ENCODE measurements around the gene FYN.
"Not testable (repeated sequence)": the region's sequence is repeated elsewhere in the genome, so short reads cannot be mapped to it uniquely, and the experiment has no call there.

FYN gene

DNA sequence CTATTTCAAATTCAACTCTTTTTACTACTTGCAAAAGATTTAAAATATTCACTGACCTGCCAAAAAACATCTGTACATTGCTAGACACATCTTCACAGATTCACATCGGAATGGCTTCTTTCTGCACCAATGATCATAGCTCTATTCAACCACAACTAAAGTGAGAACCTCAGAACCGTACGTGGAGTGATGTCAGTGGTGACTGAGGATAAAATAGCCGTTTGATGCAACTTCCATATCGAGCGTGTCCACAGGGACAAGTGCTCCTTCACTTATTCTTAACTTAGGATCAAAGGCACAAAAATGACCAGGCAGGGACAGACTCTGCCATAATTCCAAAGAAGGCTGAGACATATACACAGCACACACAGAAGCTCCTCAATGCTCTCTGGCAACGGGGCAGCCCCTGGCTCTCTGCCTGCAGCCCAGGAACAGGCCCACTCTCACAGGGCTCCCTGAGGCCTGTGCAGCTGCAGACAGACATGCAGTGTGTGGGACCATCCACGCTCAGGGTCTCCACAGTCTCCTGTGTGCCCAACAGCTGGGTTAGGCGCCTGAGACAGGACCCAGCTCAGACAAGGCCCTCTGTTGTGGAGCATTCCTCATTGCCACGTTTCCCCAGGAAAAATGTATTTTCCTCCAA is 22.8 kb downstream of the FYN start:
- no peak for DNase-seq (ENCODE audit: low spot score)

- DNase-seq (ENCODE audit: low spot score) = no peak
Measured at GRCh38 chr6:111849298-111849697, 24.0 kb downstream of the FYN start.

GRCh38 chr6:111848262-111848812 is 24.9 kb downstream of the FYN start:
- DNase-seq (ENCODE audit: low spot score) = no peak

GRCh38 chr6:111846492-111847409 is 26.5 kb downstream of the FYN start:
- peak; percentile 63 for DNase-seq (ENCODE audit: low spot score)

GRCh38 chr6:111846066-111846465 is 27.2 kb downstream of the FYN start:
- no peak for DNase-seq (ENCODE audit: low spot score)

DNA sequence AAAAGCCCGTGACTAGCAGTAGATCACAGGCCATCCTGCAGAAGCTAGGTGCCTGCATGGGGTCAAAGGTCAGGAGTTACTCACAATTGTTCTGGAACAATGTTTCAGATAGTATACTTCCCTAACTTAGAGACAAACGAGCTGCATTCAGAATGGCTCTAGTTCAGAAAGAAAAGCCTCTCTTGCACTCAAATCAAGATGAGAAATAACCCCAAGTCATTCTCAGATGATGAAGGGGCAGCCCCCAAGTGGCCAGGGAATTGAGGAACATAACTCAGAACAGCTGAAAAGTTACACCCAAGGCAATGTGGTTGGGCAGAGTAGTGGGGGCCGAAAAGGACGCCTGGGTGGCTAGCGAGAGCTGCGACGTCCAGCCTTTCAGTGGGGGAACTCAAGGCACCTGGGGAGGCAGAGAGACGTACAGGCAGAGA is 27.8 kb downstream of the FYN start:
- DNase-seq (ENCODE audit: low spot score) = no peak

DNA sequence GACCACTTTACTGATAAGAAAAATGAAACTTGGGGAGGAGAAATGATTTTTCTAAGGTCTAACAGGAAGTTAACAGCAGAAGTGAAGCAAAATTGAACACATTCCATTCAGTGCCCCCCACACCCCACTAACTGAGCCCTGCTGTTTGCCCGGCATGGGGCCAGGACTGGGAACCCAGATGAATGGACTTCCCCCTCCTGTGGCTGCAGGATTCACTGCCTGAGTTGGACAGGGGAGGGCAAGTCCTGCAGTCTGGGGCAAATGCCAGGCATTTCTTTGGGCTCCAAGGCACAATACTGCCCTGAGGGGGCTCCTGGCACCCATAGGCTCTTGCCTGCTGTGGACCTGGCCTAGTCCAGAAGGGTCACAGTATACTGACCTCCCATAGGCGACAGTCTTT is 28.3 kb downstream of the FYN start:
- no peak for DNase-seq (ENCODE audit: low spot score)

GRCh38 chr6:111844376-111844775 is 28.9 kb downstream of the FYN start:
- DNase-seq (ENCODE audit: low spot score) = no peak

GRCh38 chr6:111843347-111844147 is 29.7 kb downstream of the FYN start:
- no peak for DNase-seq (ENCODE audit: low spot score)

GRCh38 chr6:111842891-111843290 is 30.4 kb downstream of the FYN start:
- DNase-seq (ENCODE audit: low spot score) = no peak

- DNase-seq (ENCODE audit: low spot score) = no peak
Measured at GRCh38 chr6:111842271-111842822, 30.9 kb downstream of the FYN start.

DNA sequence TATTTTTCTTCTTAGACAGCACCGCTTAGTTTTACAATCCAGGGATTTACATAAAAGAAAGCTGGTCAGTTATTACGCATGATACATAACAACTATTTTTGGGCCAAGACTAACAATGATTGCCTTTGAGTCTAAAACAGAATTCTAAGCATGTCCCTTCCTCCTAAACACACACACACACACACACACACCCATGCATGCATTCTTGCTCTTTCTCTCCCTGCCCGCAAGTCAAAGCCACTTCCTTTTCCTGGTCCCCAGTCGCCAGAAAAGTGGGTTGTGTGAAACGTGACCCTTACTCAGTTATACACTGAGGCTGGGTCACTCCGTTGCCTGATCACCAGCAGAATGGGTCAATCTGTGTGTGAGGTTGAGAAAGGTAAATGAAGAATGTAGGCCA is 31.4 kb downstream of the FYN start:
- no peak for DNase-seq (ENCODE audit: low spot score)

DNA sequence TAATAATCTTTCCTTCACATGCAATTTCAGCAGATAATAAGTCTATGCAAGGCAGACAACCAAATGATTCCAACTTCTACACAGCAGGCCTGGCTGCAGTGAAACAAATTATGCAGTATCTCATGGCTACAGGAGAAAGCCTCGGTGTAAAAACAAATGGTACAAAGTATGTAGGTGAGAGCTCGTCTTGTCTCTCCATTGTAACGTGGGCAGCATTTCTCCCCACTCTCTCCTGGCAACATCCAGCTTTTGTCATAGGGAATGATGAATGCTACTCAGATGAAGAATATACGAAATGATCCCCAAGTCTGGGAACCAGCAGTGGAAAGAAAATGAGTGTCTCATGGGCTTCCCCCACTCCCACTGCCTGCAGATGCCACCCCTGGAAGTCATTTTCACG is 32.4 kb downstream of the FYN start:
- DNase-seq (ENCODE audit: low spot score) = no peak

DNA sequence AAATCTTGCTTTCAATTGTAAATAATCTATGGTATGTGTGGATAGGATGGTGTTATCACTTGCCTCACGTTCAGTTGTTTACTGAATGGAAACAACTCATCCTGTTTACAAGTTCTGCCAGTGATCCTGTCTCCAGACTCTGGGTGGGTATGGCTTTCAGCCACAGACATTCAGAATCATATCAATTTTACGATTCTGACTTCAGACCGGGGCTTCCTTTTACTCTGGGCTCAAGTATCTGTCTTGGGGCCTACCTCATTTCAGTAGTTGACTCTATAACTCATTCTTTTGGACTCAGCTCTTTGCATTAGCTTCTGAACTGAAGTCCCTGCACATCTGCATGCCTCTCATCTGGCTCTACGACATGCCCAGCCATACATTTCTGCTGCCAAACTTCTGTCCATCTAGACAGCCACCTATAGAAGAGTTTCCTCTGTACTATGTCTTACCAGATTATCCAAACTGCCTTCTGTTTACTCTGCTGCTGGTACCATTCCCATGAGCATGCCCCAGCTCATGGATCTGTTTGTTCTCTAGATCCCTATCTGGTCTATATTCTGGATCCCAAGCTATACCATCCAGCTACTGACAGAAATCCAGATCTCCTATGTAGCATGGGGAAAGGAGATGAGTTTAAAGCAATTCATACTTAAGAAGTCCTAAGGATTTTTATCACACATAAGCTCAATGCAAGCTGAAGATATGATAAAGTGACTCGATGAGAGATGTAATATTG is 34.3 kb downstream of the FYN start:
- no peak for DNase-seq (ENCODE audit: low spot score)

DNA sequence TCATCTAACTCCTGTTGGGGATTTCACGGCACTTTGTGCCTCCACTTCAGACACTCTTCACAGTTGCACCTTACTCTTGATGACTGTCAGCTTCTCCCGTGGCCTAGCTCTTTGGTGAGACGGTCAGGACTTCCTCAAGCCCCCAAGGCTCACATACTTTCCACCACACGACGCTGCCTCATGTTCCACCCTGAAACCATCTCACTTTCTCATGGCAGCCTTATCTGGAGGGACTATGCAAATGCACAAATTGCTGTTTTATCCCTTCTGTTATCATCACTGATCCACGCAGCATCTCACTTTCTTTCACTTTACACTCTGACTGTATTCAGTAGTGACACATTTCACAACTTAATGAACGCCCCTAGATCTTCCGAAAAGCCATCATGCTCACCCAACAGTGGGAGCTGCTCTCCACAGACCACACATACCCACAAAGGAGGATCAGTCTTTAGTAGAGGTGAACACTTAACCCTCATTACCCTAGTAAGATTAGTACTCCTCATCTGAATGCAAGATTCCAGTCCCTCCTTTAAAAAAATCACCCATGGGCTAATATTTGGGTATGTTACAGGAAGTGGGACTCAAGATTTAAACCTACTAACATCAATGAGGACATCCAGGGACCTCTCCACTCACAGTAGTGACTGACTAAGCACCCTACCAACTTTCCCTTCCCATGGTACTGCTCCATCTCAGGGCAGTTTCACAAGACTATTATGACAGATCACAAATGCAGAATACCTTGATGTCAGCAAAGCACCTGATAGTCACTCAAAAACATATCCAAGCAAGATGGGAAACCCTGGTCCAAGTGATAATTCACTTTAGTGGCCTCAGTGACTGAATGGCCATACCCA is 35.4 kb downstream of the FYN start:
- no peak for DNase-seq (ENCODE audit: low spot score)

- DNase-seq (ENCODE audit: low spot score) = no peak
Measured at GRCh38 chr6:111837007-111837406, 36.2 kb downstream of the FYN start.

DNA sequence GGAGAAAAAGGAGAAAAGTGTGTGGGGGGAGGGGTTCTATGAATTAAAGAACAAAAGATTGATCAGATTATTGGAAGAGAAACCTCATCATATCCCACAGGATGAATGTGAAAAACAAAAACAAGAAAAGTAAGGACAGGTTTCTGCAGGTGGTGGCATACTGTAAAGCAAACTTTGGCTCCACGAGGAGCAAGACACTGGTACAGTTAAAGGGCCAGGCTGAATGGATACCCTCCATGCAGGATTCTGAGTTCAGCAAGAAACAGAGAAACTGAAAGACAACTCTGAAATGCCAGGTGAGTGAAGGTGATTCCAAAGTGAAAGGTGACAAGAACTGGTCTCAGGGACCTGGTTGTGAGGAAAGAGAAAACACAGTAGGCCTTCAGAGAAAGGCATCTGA is 37.4 kb downstream of the FYN start:
- no peak for DNase-seq (ENCODE audit: low spot score)

DNA sequence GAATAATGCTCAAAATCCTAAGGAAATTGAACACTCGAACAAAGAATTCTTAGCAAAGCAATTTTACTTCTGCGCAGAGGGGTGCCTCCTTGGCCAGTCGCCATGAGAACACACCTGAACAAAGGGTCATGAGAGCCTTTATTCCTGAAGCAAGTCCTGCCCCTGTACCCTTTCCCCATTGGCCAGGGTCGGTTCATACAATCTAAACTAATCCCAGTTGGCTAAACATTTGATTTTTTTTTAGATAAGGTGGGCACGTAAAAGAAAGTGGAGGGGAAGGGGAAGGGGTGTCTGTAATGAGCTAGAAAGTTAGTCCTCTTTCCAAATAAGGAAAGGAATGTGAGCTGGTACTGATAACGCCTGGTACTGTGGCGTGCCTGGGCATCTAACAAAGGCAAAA is 37.9 kb downstream of the FYN start:
- DNase-seq (ENCODE audit: low spot score) = not testable (repeated sequence)

DNA sequence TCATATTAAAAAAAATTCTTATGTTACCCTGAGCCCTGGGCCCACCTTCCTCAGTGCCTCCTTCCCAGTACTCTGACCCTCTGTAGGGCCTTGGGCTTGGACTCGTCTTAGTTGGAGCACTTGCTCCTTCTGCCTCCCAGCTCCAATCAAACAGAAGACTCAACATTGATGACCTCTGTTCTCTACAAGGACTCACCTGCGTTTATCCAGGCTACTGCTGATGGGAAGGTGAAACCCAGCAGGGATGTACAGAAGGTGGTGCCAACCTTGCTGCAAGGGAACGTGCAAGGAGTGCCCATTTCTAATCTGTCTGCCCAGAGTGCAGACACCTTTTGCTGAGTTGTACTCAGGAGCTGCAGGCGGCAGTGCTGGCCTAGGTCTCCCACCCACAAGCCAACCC is 38.9 kb downstream of the FYN start:
- DNase-seq (ENCODE audit: low spot score) = no peak

- DNase-seq (ENCODE audit: low spot score) = no peak
Measured at GRCh38 chr6:111832833-111833418, 40.3 kb downstream of the FYN start.
